ENCODE results near the gene ROPN1L.
A peak's percentile ranks its signal among the peaks of the same experiment; 100 is the strongest.
"Not testable (repeated sequence)": the region's sequence is repeated elsewhere in the genome, so short reads cannot be mapped to it uniquely, and the experiment has no call there.

Gene ROPN1L

DNA sequence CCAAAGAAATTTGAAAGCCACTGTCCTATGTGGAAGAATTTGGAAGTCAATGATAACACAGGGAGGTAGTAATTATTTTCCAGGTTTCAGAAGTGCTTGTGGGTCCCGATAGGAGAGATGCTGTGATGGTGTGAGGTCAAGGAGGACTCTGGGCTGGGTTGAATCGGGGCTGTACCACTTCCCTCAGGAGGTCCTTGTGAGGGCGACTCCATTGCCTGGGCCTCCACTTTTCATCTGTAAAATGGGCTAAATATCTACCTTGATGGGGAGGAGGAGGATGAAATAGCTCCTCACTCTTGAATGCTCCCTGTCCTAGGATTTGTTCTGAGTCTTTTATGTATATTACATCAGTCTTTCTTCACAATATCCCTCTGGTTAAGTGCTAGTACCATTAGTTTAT is 59.0 kb downstream of the ROPN1L start:
- FAIRE-seq (no peak), DNase-seq (ENCODE audit: low spot score) (no peak)

DNA sequence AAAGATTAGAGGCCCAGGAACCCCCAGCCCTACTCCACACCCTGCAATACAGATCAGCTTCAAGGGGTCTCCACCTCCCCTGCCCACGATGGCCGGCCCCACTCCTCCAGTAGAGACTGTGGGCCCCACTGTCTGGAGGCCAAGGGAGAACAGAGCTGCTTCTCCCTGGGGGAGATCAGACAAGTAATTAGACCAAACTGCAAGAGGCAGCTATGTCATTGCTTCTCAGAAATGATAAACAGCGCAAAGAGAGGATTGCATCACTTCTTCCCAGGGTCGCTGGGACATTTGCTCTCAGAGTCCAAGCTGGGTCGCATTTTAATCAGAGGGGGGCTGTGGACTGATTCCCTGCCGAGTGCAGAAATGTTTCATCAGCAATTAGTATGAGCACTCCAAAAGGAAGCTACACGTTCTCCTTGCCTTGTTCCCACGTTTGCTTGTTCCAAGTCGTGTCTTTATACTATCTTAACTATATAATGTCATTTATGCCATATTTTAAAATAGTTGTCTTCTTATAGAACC is 59.9 kb downstream of the ROPN1L start:
- FAIRE-seq (no peak), DNase-seq (ENCODE audit: low spot score) (no peak)

DNA sequence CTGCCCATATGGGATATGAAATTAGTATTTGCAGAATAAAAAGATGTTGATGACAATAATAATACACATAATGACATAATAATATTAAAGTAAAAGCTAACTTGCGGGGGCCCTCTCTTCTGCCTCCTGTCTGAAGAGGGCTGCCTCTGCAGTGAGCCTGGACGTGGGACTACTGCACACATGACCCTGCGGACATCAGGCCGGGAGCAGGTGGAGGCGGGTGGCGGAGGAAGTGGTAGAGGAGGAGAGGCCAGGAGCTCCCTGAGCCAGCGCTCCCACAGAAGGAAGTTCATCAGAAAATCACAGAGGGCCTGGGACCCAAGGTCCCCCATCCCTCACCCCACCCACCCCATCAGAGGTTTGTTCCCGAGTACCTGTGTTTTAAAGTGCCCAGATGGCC is 60.5 kb downstream of the ROPN1L start:
- DNase-seq (ENCODE audit: low spot score): no peak

DNA sequence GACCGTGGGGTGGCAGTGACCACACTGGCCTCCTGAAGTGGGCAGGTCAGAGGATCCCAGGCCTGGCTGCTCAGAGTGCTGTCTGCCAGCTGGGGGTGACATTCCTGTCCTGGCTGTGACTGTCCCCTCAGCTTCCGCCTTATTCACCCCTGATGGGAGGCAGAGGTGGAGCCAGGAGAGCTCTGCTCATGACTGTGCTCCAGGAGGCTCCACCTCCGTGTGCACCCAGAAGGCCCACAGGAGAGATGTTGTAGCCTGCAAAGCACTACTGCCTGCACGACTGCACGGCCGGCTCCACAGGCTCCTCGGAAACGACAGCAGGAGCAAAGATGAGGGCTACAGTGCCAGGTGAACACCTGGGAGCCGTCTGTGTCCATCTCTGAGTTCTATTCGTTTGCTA is 60.9 kb downstream of the ROPN1L start:
- DNase-seq (ENCODE audit: low spot score): no peak
- FAIRE-seq: no peak

More for the DNA sequence above, 60.5 kb downstream of the ROPN1L start:
- no peak for FAIRE-seq

DNA sequence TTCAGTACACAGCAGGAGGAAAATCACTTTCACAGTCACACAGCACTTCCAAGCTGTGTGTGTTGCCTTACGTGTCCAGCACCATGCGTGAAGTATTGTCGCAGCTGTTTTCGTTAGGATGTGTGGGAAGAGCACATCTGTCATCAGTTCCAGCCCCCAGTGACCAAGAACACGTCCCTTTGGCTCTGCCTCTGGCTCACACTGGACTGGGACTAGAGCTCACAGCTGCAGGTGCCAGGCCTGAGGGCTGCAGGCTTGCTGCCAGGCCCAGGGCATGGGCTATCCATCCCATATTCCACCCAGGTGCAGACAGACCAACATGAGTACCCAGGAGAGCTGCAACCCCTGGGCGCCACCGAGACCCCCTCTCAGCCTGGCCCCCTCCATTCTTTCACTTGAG is 61.6 kb downstream of the ROPN1L start:
- FAIRE-seq (peak; percentile 23), DNase-seq (ENCODE audit: low spot score) (no peak)

DNA sequence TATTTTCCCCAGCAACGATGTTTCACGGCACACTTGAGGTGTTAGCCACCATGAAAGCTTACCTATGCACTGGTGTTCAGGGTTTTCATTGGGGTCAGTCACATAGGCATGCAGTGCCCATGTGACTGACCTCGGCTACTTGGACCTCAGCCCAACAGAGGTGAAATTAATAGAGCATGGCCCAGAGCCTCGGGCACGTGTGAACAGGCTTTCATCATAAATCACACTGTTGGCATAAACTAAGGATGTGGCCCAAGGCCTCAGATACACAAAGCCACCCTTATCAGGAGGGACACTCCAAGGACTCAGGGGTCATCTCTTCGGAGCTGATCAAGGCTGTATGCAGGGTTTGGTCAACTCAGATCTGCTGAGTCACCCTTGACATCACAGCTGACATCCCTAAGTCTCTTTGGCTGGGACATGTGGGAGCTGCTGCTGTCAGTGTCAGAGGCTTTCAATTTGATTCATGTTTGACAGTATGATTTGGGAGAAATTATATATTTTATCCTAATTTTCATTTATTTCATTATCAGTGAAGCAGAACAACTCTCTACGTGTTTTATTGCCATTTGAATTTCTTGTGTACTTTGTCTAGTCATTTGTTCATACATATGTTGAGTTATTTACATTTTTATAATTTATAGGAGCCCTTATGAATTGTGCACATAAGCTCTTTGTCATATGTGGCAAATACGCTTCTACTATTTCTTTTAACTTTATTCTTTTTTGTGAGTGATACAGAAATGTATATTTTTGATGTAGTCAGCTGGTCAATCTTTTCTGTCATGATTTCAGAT is 62.5 kb downstream of the ROPN1L start:
- DNase-seq (ENCODE audit: low spot score) (no peak), FAIRE-seq (no peak)

DNA sequence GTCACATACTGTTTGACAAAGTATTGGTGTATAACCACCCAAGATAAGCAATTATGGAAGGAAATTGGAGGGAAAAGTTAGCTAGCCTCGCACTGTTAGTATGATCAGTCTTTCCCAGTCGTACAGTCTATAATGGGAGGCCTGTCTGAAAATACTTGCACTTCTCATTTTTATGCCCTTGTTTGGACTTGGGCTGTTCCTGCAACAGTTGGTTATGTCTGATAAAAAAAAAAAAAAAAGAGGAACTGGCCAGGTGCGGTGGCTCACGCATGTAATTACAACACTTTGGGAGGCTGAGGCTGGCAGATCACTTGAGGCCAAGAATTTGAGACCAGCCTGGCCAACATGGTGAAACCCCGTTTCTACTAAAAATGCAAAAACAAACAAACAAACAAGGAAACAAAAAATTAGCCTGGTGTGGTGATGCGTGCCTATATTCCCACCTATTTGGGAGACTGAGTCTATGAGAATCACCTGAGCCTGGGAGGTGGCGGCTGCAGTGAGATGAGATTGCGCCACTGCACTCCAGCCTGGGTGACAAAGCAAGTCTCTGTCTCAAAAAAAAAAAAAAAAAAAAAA is 63.9 kb downstream of the ROPN1L start:
- FAIRE-seq (no peak), DNase-seq (ENCODE audit: low spot score) (no peak)

DNA sequence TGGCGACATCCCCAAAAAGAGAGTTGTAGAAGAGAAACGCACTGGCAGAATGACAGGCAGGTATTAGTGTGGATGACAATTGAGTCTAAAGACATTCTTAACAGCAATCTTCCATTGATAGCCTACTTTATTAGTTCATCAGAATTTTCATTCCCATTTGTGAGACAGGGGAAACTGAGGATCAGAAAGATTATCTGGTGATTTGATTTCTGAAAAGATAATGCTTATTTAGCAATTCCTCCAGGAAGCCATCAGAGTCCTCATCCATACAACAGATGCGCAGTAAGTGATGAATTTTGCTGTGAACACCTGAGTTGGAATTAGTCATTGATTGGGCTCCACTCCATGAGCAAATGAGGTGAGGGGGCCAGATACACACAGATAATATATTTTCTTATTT is 64.9 kb downstream of the ROPN1L start:
- no peak for DNase-seq (ENCODE audit: low spot score)
- no peak for FAIRE-seq

DNA sequence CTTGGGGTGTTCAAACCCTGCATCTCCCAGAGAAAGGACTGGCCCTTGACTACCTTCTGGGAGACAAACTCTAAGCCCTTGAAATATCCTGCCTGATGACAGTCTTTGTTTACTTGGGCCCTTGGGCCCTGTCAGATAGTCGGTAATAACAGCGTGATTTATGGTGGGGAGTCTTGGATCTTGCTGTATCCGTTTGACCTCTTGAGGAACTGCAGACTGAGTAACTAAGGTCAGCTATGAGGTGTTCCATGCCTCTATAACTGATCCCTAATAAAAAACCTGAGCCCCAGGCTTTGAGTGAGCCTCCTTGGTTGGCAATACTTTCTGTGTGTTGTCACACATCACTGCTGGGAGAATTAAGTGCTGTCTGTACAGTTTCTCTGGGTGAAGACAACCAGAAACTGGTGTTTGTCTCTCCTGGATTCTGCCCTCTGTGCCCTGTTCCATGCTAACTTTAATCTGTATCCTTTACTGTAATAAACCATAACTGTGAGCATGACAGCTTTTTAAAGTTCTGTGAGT is 66.0 kb downstream of the ROPN1L start:
- FAIRE-seq: no peak
- no peak for DNase-seq (ENCODE audit: low spot score)

DNA sequence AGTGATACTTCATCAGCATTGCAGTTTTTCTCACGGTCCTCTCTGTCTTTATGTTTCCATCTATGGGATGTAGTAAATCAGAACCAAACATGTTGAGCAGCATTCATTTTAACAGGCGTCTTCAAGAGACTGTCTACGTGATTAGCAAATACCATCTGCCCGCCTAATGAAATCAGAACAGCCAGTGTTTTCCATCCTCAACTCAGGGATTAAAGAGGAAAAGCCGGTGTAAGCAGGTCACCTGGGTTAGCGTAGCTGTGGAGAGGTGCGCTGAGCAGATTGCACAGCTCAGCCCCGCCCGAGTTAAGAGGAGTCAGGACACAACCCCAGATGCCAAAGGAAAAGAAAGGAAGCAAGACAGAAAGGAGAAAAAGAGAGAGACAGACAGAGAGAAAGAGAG is 67.9 kb downstream of the ROPN1L start:
- no peak for DNase-seq (ENCODE audit: low spot score)
- FAIRE-seq: no peak

DNA sequence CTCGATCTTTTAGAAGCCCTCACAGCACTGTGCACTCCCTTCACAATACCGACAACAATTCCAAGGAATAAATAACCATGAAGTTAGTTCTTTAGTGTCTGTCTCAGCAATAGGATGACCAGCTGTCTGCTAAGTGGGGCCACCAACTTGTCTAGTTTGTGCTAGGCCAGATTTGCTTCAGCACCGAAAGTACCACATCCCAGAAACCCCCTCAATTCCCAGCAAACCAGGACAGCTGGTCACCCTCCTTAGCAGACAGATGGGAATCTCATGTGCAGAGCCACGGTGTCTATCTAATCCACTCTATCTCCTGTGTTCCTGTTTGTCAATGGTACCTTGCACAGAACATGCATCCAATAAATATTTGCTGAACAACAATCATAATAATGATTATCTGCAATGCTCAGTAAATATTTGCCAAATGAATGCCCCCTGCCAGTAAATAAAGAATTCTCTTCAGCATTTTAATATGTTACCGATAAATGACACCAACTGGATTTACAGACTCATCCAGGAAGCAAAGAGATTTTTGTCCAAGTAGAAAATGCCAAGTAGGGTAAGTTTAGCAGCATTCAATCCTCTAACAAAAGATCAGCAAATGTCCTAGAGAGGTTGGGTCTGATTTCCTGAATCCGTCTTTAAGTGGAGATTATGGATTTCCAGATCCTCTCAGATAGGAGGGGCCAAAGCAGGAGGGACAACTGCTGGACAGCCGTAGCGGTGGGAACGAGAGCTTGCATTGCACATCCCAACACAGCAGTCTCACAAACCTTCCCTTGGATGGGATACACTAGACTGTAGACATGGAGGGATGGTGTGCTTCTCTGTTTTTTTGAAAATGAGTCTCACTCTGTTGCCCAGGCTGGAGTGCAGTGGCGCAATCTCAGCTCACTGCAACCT is 70.3 kb downstream of the ROPN1L start:
- FAIRE-seq: no peak
- DNase-seq (ENCODE audit: low spot score): no peak

DNA sequence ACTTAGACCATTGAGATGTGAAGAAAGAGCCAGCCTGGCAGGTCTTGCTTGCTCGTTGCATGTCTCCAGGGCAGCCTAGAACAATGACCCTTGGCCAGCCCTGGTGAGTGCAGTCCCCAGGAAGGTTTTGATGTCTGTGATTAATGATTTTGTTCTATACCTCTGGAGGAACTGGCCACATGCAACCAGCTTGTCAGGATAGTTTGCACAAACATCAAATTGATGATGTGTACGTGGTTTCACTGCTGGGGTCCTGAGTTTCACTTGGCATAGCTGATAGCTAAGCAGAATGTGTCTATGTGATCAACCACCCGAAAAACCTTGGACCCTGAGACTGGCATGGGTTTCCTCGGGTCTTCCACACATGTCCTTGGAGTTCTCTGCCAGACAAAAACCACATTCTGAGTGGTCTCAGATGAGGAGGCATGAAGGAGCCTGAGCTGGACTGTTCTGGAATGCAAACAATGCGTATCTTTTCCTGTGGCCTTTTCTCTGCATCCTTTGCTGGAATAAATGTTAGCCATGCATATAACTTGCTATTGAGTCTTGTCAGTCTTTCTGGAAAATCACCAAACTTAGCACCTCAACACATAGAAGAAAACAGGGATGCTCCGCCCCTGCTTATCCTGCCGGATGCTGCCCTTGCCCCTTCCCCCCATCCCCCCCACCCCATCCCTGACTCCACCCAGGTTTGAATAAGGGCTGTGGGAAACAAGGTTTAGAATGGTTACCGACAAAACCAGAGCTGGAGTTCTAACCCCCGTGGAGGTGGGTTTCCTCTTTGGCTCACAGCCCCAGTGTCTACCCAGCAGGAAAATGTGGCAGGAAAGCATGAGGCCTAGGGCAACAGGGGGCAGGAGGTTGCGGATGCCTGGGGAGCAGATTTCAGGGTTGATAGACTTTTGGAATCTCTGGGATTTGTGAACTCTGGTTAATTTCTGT is 72.1 kb downstream of the ROPN1L start:
- DNase-seq (ENCODE audit: low spot score): peak; percentile 80
- FAIRE-seq: no peak

DNA sequence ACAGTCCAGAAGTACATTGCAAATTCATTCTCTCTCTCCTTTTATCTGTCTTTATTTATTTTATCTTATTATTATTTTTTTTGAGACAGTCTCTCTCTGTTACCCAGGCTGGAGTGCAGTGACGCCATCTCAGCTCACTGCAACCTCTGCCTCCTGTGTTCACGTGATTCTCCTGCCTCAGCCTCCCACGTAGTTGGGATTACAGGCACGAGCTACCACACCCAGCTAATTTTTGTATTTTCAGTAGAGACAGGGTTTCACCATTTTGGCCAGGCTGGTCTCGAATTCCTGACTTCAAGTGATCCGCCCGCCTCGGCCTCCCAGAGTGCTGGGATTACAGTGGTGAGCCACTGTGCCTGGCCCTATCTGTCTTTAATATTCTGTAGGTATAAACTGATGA is 72.9 kb downstream of the ROPN1L start:
- not testable (repeated sequence) for FAIRE-seq; DNase-seq (ENCODE audit: low spot score)

All from urothelium cell line (cell line).